HCT116 (cell line): ENCODE data around the gene ITSN1. TPM values are rescaled to one million over a fixed set of nuclear protein-coding genes. Genes with fewer than 3 reads are reported as not detected.

Experiments
- ATAC-seq: fragments of 200-7000 bp; cut with Tn5 transposase; 2 replicates; pipeline ENCODE4 v1.9.1; 2020; ENCODE audit warnings: mild to moderate bottlenecking, moderate library complexity
- BruUV-seq: library from RNA; stranded (reverse); fragments of 400-500 nt; replicated peaks from 2 replicates; lab custom pipeline; 2021; lab: Mats Ljungman, UMichigan
- CTCF ChIA-PET: fragments of 300-600 bp; sonication (Branson Sonifier 250); formaldehyde crosslinking; loops from one replicate; lab custom pipeline; 2021; ENCODE audit warnings: antibody characterized with exemption; lab: Charles Lee
- POLR2A ChIA-PET: fragments of 300-600, 350-600 bp; sonication (Branson Sonifier 250); formaldehyde crosslinking; loops from one replicate; lab custom pipeline; 2021; ENCODE audit warnings: antibody characterized with exemption; lab: Charles Lee
- RAD21 ChIA-PET, 2 experiments: fragments of 300-600 bp; sonication (Branson Sonifier 250); formaldehyde crosslinking; loops; one replicate each; lab custom pipeline; 2023; ENCODE audit warnings: low total read pairs in 2 of 2; ENCODE audit not compliant: uncharacterized antibody in 2 of 2, unreplicated experiment in 2 of 2, low non-redundant PET in 1 of 2; lab: Charles Lee
- DNase-seq: peaks from one replicate; pipeline ENCODE4 v3.0.0-alpha.2; 2010; ENCODE audit warnings: low read depth, low spot score
- H2AFZ ChIP-seq: fragments of 200-600 bp; shearing (Covaris generic), sonication (generic); 2 replicates; pipeline ENCODE4 v1.6.1; 2017; ENCODE audit warnings: low read depth, mixed run types, mixed read lengths, antibody characterized with exemption, low read length; ENCODE audit not compliant: poor library complexity, severe bottlenecking
- H3K27ac ChIP-seq: 2 replicates; pipeline ENCODE4 v1.5.1; 2012; ENCODE audit warnings: low read depth, low read length
- H3K27me3 ChIP-seq: fragments of 200-600 bp; sonication (generic); 2 replicates; pipeline ENCODE4 v1.6.1; 2016; ENCODE audit warnings: mixed run types, low read length, mixed read lengths; ENCODE audit not compliant: insufficient read depth
- H3K36me3 ChIP-seq, 2 experiments: fragments of 200-500 bp in 1 of 2; fragments of 200-600 bp in 1 of 2; sonication (Bioruptor generic) in 1 of 2; sonication (generic) in 1 of 2; 2 replicates each; pipeline versions ENCODE4 v1.5.1 to v1.6.1; 2014 to 2016; ENCODE audit warnings: low read length in 2 of 2, inconsistent platforms in 1 of 2, mixed read lengths in 1 of 2, mixed run types in 1 of 2; ENCODE audit not compliant: insufficient read depth in 2 of 2, control insufficient read depth in 1 of 2
- H3K4me1 ChIP-seq, 2 experiments: fragments of 200-600 bp in 1 of 2; sonication (generic) in 1 of 2; 2 replicates each; pipeline versions ENCODE4 v1.5.1 to v1.6.1; 2012 to 2017; ENCODE audit warnings: low read length in 2 of 2, inconsistent platforms in 1 of 2, mild to moderate bottlenecking in 1 of 2, mixed read lengths in 1 of 2, mixed run types in 1 of 2, moderate library complexity in 1 of 2; ENCODE audit not compliant: insufficient read depth in 2 of 2, control insufficient read depth in 1 of 2
- H3K4me2 ChIP-seq: fragments of 200-600 bp; sonication (generic); 2 replicates; pipeline ENCODE4 v1.6.1; 2017; ENCODE audit warnings: mixed run types, low read length, mixed read lengths
- H3K4me3 ChIP-seq, 2 experiments: fragments of 200-600 bp in 1 of 2; sonication (generic) in 1 of 2; replicated peaks in 1 of 2; 2 replicates each; pipeline ENCODE4 v1.5.1; 2011 to 2016; ENCODE audit warnings: low read length in 2 of 2, control low read depth in 1 of 2, low read depth in 1 of 2, mild to moderate bottlenecking in 1 of 2, mixed read lengths in 1 of 2, mixed run types in 1 of 2
- H3K79me2 ChIP-seq: fragments of 200-600 bp; sonication (generic); 2 replicates; pipeline ENCODE4 v1.6.1; 2017; ENCODE audit warnings: mild to moderate bottlenecking, mixed run types, low read length, moderate library complexity, mixed read lengths; ENCODE audit not compliant: insufficient read depth
- H3K9ac ChIP-seq: fragments of 200-600 bp; sonication (generic); 2 replicates; pipeline ENCODE4 v1.6.1; 2016; ENCODE audit warnings: low read length, mixed read lengths
- H3K9me2 ChIP-seq: fragments of 200-600 bp; sonication (generic), shearing (Covaris generic); 2 replicates; pipeline ENCODE4 v1.6.1; 2017; ENCODE audit warnings: mixed run types, mild to moderate bottlenecking, moderate library complexity; ENCODE audit not compliant: insufficient read depth
- H3K9me3 ChIP-seq, 2 experiments: fragments of 200-500 bp in 1 of 2; fragments of 200-600 bp in 1 of 2; sonication (Bioruptor generic) in 1 of 2; sonication (generic) in 1 of 2; 2 replicates each; pipeline ENCODE4 v1.6.1; 2014 to 2017; ENCODE audit warnings: low read length in 2 of 2, mixed read lengths in 2 of 2, inconsistent platforms in 1 of 2, low read depth in 1 of 2, mild to moderate bottlenecking in 1 of 2, mixed run types in 1 of 2, moderate library complexity in 1 of 2; ENCODE audit not compliant: control insufficient read depth in 1 of 2, insufficient read depth in 1 of 2
- H4K20me1 ChIP-seq: fragments of 200-600 bp; sonication (generic), shearing (Covaris generic); 2 replicates; pipeline ENCODE4 v1.6.1; 2017; ENCODE audit warnings: mixed run types, mild to moderate bottlenecking, moderate library complexity; ENCODE audit not compliant: insufficient read depth
- CBX3 ChIP-seq: IDR thresholded peaks from 2 replicates; pipeline ENCODE4 v1.6.1; 2012; ENCODE audit warnings: low read depth
- CEBPB ChIP-seq: IDR thresholded peaks from 2 replicates; pipeline ENCODE4 v1.6.1; 2012; ENCODE audit warnings: low read depth
- EZH2phosphoT487 ChIP-seq: fragments of 200-600 bp; IDR thresholded peaks from 2 replicates; pipeline ENCODE4 v1.6.1; 2018; ENCODE audit warnings: antibody characterized with exemption, borderline replicate concordance
- JUND ChIP-seq: IDR thresholded peaks from 2 replicates; pipeline ENCODE4 v1.6.1; 2012
- RAD21 ChIP-seq: IDR thresholded peaks from 2 replicates; pipeline ENCODE4 v1.6.1; 2012; ENCODE audit warnings: low read depth, mild to moderate bottlenecking
- SP1 ChIP-seq: IDR thresholded peaks from 2 replicates; pipeline ENCODE4 v1.6.1; 2012; ENCODE audit warnings: low read depth
- SRF ChIP-seq: IDR thresholded peaks from 2 replicates; pipeline ENCODE4 v1.6.1; 2012; ENCODE audit warnings: low read depth
- ZNF274 ChIP-seq: fragments of 200-500 bp; sonication (Bioruptor generic); IDR thresholded peaks from 2 replicates; pipeline ENCODE4 v1.6.1; 2014; ENCODE audit warnings: mild to moderate bottlenecking, low read depth, low read length, inconsistent platforms
- intact Hi-C: fragments of 100-400 bp; cut with micrococcal nuclease; formaldehyde crosslinking; loops from 2 replicates; pipeline ENCODE4 v1.10.0; 2022
- total RNA-seq: library from RNA; stranded (reverse); gene quantifications from one replicate; pipeline ENCODE4 v1.2.1, GENCODE V29; 2021; ENCODE audit not compliant: unreplicated experiment
- TF ChIP-seq, protein P1 (sequence below): IDR thresholded peaks from 2 replicates; pipeline ENCODE4 v1.6.1; 2012; ENCODE audit warnings: low read depth
- TF ChIP-seq, protein P2 (sequence below), 3 experiments: fragments of 200-600 bp in 1 of 3; sonication (generic) in 1 of 3; IDR thresholded peaks in 2 of 3; conservative IDR thresholded peaks in 1 of 3; 2 replicates each; pipeline ENCODE4 v1.5.1; 2012 to 2017; ENCODE audit warnings: low read depth in 2 of 3, low read length in 2 of 3, antibody characterized with exemption in 1 of 3, borderline replicate concordance in 1 of 3, control low read depth in 1 of 3, mild to moderate bottlenecking in 1 of 3, mixed read lengths in 1 of 3, mixed run types in 1 of 3, moderate library complexity in 1 of 3; ENCODE audit not compliant: insufficient read depth in 1 of 3

ITSN1 gene
- total RNA-seq, 1 experiment from 2014 or later = 25.8 TPM

DNA sequence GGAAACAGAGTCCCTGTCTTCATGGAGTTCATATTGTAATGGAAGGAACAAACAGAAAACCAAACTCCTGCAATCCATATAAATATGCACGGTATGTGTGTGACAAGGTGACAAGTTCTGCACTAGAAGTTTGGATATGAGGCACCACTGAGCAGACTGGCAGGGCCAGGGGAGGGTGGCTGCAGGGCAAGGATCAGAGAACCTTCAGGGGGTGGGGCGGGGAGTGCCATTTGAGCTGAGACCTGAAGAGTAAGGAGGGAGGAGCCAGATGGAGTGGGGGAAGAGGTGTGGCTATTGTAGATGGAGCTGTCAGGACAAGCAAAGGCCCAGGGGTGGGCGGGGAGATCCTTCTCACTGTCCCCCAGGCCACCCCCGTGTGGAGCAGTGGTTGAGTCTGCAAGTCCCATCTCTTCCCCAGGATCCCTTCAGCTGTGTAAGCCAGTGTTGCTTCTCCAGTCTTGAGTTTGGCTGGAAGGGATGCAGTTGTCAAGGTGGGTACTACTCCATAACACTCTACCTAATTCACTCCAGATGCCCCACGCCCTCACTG is 196.9 kb downstream of the ITSN1 start:
- Histone ChIP-seq H3K27ac (no peak overlapping the region), H3K4me2 (no peak overlapping the region), H3K36me3 (no peaks in the 10 kb centered on the region)
- TF ChIP-seq CEBPB (no peak), EZH2phosphoT487 (no peak), CBX3 (no peak)
- TF ChIP-seq, protein P1, sequence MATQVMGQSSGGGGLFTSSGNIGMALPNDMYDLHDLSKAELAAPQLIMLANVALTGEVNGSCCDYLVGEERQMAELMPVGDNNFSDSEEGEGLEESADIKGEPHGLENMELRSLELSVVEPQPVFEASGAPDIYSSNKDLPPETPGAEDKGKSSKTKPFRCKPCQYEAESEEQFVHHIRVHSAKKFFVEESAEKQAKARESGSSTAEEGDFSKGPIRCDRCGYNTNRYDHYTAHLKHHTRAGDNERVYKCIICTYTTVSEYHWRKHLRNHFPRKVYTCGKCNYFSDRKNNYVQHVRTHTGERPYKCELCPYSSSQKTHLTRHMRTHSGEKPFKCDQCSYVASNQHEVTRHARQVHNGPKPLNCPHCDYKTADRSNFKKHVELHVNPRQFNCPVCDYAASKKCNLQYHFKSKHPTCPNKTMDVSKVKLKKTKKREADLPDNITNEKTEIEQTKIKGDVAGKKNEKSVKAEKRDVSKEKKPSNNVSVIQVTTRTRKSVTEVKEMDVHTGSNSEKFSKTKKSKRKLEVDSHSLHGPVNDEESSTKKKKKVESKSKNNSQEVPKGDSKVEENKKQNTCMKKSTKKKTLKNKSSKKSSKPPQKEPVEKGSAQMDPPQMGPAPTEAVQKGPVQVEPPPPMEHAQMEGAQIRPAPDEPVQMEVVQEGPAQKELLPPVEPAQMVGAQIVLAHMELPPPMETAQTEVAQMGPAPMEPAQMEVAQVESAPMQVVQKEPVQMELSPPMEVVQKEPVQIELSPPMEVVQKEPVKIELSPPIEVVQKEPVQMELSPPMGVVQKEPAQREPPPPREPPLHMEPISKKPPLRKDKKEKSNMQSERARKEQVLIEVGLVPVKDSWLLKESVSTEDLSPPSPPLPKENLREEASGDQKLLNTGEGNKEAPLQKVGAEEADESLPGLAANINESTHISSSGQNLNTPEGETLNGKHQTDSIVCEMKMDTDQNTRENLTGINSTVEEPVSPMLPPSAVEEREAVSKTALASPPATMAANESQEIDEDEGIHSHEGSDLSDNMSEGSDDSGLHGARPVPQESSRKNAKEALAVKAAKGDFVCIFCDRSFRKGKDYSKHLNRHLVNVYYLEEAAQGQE = no peak
- TF ChIP-seq, all 23 proteins: peak for 0
- intact Hi-C loops = no loop called here
- Histone ChIP-seq H3K4me3 (no peak overlapping the region), H3K27me3 (no peaks in the 10 kb centered on the region), H2AFZ (no peak overlapping the region), H3K79me2 (no peaks in the 10 kb centered on the region), H3K4me1 (no peaks in the 10 kb centered on the region), H3K9ac (no peak overlapping the region), H3K9me2 (no peaks in the 10 kb centered on the region), H4K20me1 (no peaks in the 10 kb centered on the region), H3K9me3 (no peaks in the 10 kb centered on the region)
- ChIA-PET RAD21 (no interaction called here), POLR2A (no interaction called here), CTCF (no interaction called here)
- DNase-seq (no peak), ATAC-seq (peak; percentile 67)
- no TSS peak for BruUV-seq

DNA sequence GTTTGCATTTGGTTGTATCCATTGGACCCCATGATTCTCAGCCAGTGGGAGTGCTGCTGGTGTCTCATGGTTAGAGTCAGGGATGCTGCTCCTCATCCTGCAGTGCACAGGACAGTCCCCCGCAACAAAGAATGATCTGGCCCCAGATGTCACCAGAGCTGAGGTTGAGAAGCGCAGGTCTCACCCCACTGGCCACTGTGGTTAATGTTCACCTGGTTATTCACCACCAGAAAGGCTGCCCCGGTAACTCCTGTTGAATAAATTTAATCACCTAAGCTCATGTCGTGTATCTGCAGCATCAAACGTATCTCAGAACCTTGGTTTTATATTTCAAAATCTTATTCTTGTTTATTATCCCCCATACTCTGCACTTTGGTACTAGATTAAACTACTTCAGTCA is 197.5 kb downstream of the ITSN1 start:
- Histone ChIP-seq H3K27me3 (no peaks in the 10 kb centered on the region), H3K9ac (no peak overlapping the region), H3K36me3 (no peaks in the 10 kb centered on the region), H3K4me3 (no peak overlapping the region), H3K4me1 (no peaks in the 10 kb centered on the region), H3K9me3 (no peaks in the 10 kb centered on the region), H2AFZ (no peak overlapping the region), H4K20me1 (no peaks in the 10 kb centered on the region), H3K27ac (no peak overlapping the region), H3K79me2 (no peaks in the 10 kb centered on the region), H3K9me2 (no peaks in the 10 kb centered on the region), H3K4me2 (no peak overlapping the region)
- no TSS peak for BruUV-seq
- ChIA-PET CTCF (no interaction called here), POLR2A (no interaction called here), RAD21 (no interaction called here)
- TF ChIP-seq, protein P2, sequence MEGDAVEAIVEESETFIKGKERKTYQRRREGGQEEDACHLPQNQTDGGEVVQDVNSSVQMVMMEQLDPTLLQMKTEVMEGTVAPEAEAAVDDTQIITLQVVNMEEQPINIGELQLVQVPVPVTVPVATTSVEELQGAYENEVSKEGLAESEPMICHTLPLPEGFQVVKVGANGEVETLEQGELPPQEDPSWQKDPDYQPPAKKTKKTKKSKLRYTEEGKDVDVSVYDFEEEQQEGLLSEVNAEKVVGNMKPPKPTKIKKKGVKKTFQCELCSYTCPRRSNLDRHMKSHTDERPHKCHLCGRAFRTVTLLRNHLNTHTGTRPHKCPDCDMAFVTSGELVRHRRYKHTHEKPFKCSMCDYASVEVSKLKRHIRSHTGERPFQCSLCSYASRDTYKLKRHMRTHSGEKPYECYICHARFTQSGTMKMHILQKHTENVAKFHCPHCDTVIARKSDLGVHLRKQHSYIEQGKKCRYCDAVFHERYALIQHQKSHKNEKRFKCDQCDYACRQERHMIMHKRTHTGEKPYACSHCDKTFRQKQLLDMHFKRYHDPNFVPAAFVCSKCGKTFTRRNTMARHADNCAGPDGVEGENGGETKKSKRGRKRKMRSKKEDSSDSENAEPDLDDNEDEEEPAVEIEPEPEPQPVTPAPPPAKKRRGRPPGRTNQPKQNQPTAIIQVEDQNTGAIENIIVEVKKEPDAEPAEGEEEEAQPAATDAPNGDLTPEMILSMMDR (IDR thresholded peaks at IDR 0.05 in 2 of 3, conservative IDR thresholded peaks at IDR 0.05 in 1 of 3; ENCODE audit: borderline replicate concordance in 1 of 3, insufficient read depth in 1 of 3, low read depth in 2 of 3, low read length in 2 of 3) = no peak
- TF ChIP-seq ZNF274 (no peak), CEBPB (no peak), SP1 (no peak), JUND (no peak), RAD21 (no peak), CBX3 (no peak), SRF (no peak)
- no peak for ATAC-seq
- intact Hi-C loops = no loop called here
- DNase-seq = no peak
